Left renal pelvis (tissue), 4 donors: Measurements from ENCODE around the gene CEACAM5. TPM values are rescaled to one million over a fixed set of nuclear protein-coding genes. Genes with fewer than 3 reads are reported as not detected.
"Not testable (repeated sequence)": the region's sequence is repeated elsewhere in the genome, so short reads cannot be mapped to it uniquely, and the experiment has no call there.

Experiments
- DNase-seq, 4 donors: peaks; one replicate each; pipeline ENCODE4 v3.0.0-alpha.2; 2013; ENCODE audit warnings: low read depth in 4 of 4, low spot score in 3 of 4
- polyA plus RNA-seq, 4 donors: library from polyadenylated mRNA; unstranded; fragments of 120-200 nt; gene quantifications; one replicate each; pipeline ENCODE4 v1.2.1, GENCODE V29; 2013; ENCODE audit not compliant: insufficient read length in 4 of 4

Gene CEACAM5
- polyA plus RNA-seq, 4 donors, result 0.06 to 0.57 (median 0.09) TPM

DNA sequence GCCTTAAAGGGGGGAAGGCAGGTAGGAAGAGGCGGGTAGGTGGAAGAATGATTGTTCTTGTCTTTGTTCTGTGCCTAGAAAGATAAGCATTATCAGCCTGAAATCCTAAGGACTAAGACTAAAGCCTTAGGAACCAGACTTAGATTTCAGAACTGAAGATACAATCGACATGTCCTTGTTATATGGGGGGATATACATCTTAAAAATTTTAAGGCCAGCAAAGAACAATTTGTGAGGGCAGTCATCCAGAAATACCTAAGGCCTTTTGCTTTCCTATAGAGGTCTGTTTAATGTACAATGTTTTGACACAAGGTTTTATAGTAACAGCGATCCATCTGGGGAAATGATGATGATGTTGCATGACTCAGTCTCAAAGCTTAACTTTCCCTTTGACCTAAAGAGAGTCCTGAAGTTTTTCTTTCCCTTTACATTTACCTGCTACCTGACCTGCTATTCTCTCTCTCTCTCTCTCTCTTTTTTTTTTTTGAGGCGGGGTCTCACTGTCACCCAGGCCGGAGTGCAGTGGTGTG, 26.7 kb downstream of the CEACAM5 start:
- no peak for DNase-seq

DNA sequence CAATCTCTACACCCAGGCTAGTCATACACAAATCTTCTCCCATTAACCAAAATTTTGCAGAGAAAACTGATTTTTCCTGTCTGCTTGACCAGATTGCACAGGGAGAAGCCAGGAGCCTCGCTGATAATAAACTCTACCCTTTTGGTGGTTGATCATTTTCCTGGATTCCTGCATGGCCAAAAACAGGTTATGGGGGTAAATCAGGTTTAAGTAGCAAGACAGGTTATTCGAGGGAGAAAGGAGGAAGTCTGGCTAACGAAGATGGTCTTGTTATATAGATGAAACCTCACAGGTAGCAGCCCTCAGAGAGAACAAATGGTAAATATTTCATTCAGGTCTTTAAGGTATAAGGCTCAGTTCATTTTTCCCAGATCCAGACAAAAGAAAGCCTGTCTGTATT, 30.9 kb downstream of the CEACAM5 start:
- no peak for DNase-seq

DNA sequence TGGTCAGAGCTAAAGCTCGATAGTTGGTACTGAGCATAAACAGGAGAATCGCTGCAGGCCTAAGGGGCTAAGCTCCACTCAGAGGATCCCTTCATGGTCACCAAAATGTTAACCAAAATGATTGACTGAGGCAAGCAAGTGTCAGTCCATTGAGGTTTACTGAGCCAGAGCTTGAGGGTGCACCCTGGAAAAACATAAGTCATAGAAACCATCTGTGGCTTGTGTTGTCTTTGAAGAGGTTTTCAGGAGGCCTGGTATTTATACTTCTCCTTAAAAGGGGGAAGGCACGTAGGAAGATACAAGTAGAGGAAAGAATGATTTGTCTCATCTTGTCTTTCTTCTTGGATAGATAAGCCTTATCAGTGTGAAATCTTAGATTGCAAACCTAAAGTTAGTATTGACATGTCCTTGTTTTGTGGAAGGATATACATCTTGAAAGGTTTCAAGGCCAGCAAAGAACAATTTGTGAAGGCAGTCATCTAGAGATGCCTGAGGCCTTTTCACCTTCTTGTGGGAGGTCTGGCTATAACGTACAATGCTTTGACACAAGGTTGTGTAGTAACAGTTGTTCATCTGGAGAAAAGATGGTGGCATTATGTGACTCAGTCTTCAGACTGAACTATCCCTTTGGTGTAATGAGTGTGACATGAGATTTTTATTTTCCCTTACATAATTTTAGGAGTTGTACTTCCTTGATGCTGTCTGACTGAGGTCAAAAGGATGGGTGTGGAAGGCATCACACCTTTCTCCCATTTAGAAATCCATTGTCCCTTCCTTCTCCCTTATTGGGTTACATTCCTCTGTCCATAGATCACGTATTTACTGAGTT, 32.2 kb downstream of the CEACAM5 start:
- DNase-seq, result no peak

DNA sequence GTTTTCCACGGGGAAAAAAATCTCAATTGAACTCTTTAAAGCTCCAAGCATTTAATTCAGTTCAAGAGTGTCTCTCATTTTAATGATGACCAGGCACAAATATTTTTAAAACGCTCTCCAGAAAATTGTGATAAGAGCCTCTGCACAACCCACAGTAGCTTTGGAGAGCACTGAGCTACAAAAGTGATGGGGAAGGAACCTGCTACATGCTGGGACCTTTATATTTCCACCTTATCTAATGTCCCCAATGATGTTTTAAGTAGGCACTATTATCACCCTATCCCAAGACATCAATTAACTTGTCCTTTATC, 32.8 kb downstream of the CEACAM5 start:
- DNase-seq, result no peak

DNA sequence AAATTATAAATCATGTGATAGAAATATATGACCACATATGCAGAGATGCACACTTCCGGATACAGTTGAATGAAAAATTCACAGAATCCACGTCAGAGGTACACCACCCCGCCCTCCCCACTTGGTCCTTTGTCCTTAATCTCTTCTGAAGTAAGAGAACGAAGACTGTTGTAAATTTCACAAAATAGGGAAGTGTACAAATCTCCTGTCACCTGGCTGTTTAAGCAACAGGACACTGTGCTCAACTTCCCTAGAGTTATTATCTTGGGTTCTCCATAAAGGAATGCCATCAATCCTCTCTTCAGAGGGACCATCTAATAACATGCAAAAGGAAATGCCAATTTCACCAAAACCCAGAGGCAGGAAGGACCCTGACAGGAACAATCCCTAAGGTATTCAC, 36.4 kb downstream of the CEACAM5 start:
- DNase-seq, result no peak

GRCh38 chr19:41745756-41746155, 37.3 kb downstream of the CEACAM5 start:
- DNase-seq, result no peak

DNA sequence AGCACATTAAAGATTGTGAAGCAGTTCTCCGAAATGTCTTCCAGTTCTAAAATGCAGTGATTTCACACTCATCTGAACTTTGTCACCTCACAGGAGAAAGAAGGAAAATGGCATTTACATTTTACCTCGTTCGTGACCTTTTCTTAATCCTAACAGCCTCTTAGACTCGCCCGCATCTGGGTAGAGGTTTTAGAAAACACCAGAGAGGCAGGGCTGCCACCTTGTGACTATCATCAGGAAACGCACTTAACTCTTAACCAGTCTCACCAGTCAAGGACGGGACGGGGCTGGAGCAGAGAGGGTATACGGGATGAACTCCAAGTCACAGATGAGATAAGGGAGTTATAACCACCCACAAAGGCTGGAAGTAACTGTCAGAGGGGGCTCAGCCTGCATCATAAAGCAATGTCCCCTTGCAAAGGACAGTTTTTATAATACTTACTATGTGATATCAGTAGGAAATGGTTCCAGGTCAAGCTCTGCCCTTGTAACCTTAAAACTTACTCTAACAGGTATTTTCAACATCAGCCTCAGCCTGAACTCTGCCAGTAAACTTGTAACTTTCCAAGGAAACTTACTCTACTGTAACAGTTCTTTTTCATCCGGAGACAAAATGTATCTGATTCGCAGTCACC, 38.3 kb downstream of the CEACAM5 start:
- DNase-seq, result peak in 1 of 4 donors; percentile 0

DNA sequence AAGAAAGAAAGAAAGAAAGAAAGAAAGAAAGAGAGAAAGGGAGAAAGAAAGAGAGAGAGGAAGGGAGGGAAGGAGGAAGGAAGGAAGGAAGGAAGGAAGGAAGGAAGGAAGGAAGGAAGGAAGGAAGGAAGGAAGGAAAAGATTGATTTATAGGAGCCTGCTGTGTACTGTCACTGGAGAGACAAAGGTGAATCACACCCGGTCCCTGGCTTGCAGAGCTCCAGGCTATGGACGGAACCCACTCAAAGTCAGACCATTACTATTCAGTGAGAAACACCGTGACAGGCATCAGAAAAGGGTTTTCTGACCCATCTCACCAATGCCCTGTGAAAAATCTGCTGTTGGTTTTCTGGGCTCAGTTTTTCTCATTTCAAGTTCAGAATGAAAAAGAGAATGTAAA, 39.6 kb downstream of the CEACAM5 start:
- DNase-seq, result no peak

GRCh38 chr19:41750248-41751134, 42.1 kb downstream of the CEACAM5 start:
- not testable (repeated sequence) for DNase-seq

GRCh38 chr19:41753159-41753558, 44.7 kb downstream of the CEACAM5 start:
- DNase-seq, result no peak

- no peak for DNase-seq
Observed at GRCh38 chr19:41753936-41754529, 45.6 kb downstream of the CEACAM5 start.

DNA sequence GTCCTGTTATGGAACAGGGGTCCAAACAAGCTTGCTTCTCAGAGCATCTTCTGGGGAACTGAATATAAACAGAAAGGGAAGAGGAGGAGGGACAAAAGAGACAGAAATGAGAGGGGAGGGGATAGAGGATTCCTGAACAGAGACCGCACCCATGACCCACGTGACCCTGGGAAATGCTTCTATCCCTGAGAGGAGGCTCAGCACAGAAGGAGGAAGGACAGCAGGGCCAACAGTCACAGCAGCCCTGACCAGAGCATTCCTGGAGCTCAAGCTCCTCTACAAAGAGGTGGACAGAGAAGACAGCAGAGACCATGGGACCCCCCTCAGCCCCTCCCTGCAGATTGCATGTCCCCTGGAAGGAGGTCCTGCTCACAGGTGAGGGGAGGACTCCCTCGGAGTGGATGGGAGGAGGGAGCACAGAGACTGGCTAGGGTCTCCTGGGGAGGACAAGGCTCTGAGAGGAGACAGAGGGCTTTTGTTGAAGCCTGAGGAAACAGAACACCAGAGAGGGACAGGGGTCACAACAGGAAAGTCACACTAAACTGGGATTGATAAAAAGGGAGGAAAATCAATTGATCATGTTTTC, 47.0 kb downstream of the CEACAM5 start, which contains the start of gene CEACAM6:
CEACAM6 (plus strand) TSS at position 203 of the 586 bp plus-strand sequence; CDS start at position 312, 109 bp downstream.
- no peak for DNase-seq

DNA sequence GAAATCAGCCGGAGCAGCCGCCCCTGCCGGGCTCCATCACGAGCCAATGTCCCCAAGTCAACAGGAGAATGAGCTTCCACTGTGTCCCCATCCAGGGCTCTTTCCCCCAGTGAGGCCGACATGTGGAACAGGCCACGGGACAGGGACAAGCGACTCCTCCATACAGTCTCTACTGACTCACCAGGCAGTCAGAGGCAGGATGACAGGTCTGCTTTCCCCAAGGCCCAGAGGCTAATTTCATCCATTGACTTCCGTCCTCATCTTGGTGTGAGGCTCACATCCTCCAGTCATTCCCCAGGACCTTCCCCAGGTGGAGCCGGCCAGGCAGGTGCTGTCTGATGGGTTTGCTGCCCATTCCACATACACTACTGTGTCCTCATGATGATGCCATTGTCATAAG, 50.4 kb downstream of the CEACAM5 start:
- DNase-seq, result no peak

DNA sequence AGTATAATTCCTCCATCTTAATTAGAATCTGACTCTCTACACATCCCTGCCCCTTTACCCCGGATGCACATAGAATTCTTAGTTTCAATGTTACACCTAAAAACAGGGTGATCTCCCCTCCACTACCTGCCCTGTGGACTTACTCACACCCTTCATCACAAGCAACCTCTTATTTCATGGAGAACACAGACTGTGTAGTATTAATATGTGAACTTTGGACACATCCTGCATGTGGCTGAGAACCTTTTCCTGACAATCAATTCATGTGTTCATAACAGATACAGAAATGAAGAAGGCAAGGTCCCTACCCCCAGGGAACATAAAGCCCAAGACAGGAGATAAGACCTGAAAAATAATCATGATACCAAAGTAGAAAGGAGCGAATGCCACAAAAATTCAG, 58.7 kb downstream of the CEACAM5 start:
- DNase-seq, result no peak

- DNase-seq, result not testable (repeated sequence)
Observed at GRCh38 chr19:41768105-41768504, 59.7 kb downstream of the CEACAM5 start.

DNA sequence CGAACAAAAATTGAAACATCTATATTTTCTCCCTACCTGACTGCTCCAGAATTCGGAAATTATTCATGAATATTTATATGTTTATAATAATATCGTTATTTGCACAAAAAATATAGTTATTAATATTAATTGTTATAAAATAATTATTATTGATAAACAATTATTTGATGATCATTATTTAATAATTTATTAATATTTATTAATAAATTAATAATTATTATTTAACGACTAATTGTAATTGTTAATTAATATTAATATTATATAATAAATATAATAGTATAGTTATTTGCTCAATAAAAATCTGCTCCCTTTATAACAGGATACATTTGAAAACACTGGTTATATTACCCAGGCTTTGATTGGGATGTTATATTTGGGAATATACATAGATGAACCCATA, 61.2 kb downstream of the CEACAM5 start:
- DNase-seq, result no peak

GRCh38 chr19:41771410-41771809, 63.0 kb downstream of the CEACAM5 start:
- DNase-seq, result no peak

GRCh38 chr19:41774515-41774980, 66.1 kb downstream of the CEACAM5 start:
- DNase-seq, result no peak

GRCh38 chr19:41776700-41777099, 68.3 kb downstream of the CEACAM5 start:
- no peak for DNase-seq
